ENCODE results near the gene ATN1.

DNA sequence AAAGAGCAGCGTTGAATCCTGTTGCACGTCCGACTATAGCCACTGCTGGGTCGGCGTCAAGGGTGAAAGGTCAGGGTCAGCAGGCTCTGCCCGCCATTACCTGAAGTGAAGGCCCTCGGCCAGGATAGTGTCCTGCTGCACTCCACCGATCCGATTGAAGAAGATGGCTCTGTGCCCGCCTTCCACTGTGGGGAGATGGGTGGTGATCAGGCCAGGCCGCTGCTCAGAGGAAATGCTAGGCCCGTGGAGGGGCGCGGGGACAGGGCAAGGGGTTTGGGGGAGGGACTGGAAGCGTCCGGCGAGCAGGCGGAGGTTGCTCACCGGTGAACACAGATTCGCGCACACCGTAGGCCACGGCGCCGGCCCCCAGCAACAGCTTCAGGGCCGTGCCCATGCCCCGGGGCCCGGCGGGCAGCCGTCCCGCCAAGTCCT is 42.4 kb downstream of the ATN1 start:
- TF ChIP-seq POLR2A (IDR thresholded peaks at IDR 0.05; ENCODE audit: control extremely low read depth in 1 of 2, low read depth in 2 of 2, low read length in 2 of 2) (no peak; a peak in 1 of 3 replicates), NRF1 (IDR thresholded peaks at IDR 0.05; ENCODE audit: low read depth, low read length) (no peak), BACH1 (IDR thresholded peaks at IDR 0.05; ENCODE audit: low read length) (no peak), SP1 (IDR thresholded peaks at IDR 0.05; ENCODE audit: low read depth, low read length) (no peak), CTCF (IDR thresholded peaks at IDR 0.05; ENCODE audit: control extremely low read depth in 1 of 3, insufficient read depth in 1 of 3, low read depth in 1 of 3, low read length in 3 of 3) (no peak), ZNF274 (IDR thresholded peaks at IDR 0.05; ENCODE audit: borderline replicate concordance, extremely low read depth, low read length) (no peak)

All from H1 (cell line).